ENCODE data around the gene COPE.
A peak's percentile ranks its signal among the peaks of the same experiment; 100 is the strongest.
"Not testable (repeated sequence)": the region's sequence is repeated elsewhere in the genome, so short reads cannot be mapped to it uniquely, and the experiment has no call there.

The COPE gene

GRCh38 chr19:18919086-18919899, at the start of gene COPE, which contains the start of gene DDX49:
Gene COPE, minus strand, starts transcription at chr19:18919387. Its CDS starts 39 bp downstream, at chr19:18919348.
Gene DDX49, plus strand, starts transcription at chr19:18919715. Its CDS starts 27 bp downstream, at chr19:18919742.
- peak; percentile 95 to 97 for DNase-seq (ENCODE audit: low read depth in 2 of 2)

GRCh38 chr19:18967358-18968146, 48.4 kb upstream of the COPE start:
- DNase-seq (ENCODE audit: low read depth in 2 of 2): no peak

GRCh38 chr19:18966307-18966706, 47.1 kb upstream of the COPE start:
- no peak for DNase-seq (ENCODE audit: low read depth in 2 of 2)

- DNase-seq (ENCODE audit: low read depth in 2 of 2): no peak
These were observed 44.9 kb upstream of the COPE start for GRCh38 chr19:18964121-18964520.

GRCh38 chr19:18961767-18962620, 42.8 kb upstream of the COPE start:
- no peak for DNase-seq (ENCODE audit: low read depth in 2 of 2)

GRCh38 chr19:18960370-18960769, 41.2 kb upstream of the COPE start:
- DNase-seq (ENCODE audit: low read depth in 2 of 2): no peak

GRCh38 chr19:18955042-18955441, 35.9 kb upstream of the COPE start:
- DNase-seq (ENCODE audit: low read depth in 2 of 2): no peak

GRCh38 chr19:18954094-18954493, 34.9 kb upstream of the COPE start:
- no peak for DNase-seq (ENCODE audit: low read depth in 2 of 2)

GRCh38 chr19:18952364-18953003, 33.3 kb upstream of the COPE start:
- DNase-seq (ENCODE audit: low read depth in 2 of 2): not testable (repeated sequence)

- no peak for DNase-seq (ENCODE audit: low read depth in 2 of 2)
These were observed 32.6 kb upstream of the COPE start for GRCh38 chr19:18951721-18952281.

GRCh38 chr19:18949858-18950257, 30.7 kb upstream of the COPE start:
- no peak for DNase-seq (ENCODE audit: low read depth in 2 of 2)

- DNase-seq (ENCODE audit: low read depth in 2 of 2): no peak
These were observed 29.8 kb upstream of the COPE start for GRCh38 chr19:18948976-18949356.

- DNase-seq (ENCODE audit: low read depth in 2 of 2): no peak
These were observed 29.1 kb upstream of the COPE start for GRCh38 chr19:18948075-18948975.

GRCh38 chr19:18946918-18947317, 27.7 kb upstream of the COPE start:
- no peak for DNase-seq (ENCODE audit: low read depth in 2 of 2)

GRCh38 chr19:18946335-18946734, 27.1 kb upstream of the COPE start:
- DNase-seq (ENCODE audit: low read depth in 2 of 2): no peak

GRCh38 chr19:18945297-18945696, 26.1 kb upstream of the COPE start:
- DNase-seq (ENCODE audit: low read depth in 2 of 2): no peak

- DNase-seq (ENCODE audit: low read depth in 2 of 2): no peak
These were observed 24.3 kb upstream of the COPE start for GRCh38 chr19:18943465-18943864.

GRCh38 chr19:18942692-18943091, 23.5 kb upstream of the COPE start:
- DNase-seq (ENCODE audit: low read depth in 2 of 2): no peak

GRCh38 chr19:18941628-18942354, 22.6 kb upstream of the COPE start:
- no peak for DNase-seq (ENCODE audit: low read depth in 2 of 2)

Data from stimulated activated CD8-positive, alpha-beta memory T cell treated with anti-CD3 and anti-CD28 coated beads, Interleukin-15, amount 100 ng/mL, for 4 hours (primary cell).